GM18520 (cell line): ENCODE results near the gene CIC.

ENCODE experiments used
- ATAC-seq: cut with Tn5 transposase; IDR thresholded peaks from one replicate; pipeline ENCODE4 v1.9.1; 2021; ENCODE audit not compliant: unreplicated experiment

CIC gene

DNA sequence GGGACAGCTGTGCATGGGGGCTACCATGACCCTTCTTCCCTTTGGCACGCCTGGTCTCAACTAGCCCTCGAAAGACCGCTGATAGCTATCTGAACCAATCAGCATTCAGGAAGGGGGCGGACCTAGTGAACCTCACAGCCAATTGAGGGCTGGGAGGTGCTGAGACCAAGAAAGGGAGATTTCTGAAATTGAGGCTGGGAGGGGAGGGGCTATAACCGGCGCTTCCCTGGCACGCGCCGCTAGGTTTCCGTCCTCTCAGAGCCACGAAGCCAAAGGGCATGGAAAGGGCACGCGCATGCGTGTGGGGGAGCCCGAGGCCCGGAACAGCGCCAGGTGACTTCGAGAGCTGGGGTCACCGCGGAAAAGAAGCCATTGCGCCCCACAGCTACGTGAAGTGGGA lies 37.6 kb downstream of the CIC start:
- no peak for ATAC-seq

- ATAC-seq = no peak
Measured at GRCh38 chr19:42309686-42310085, 40.6 kb downstream of the CIC start.

DNA sequence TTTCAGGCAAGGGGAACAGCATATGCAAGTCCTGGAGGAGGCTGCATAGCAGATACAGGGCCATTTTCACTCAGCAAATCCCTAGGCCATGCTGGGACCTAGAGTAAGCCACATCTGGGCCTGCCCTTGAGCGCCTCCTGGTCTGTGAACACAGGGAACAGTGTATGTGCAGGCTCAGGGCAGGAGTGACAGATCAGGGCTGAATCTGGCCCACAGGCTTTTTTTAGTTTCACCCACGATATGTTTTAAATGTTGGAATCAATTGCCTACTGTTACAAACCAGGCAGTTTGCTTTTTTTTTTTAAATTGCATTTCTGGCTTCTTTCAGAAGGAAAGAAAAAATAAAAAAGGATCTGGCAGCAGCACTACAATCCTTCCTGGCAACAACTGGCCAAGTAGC lies 42.6 kb downstream of the CIC start:
- no peak for ATAC-seq

DNA sequence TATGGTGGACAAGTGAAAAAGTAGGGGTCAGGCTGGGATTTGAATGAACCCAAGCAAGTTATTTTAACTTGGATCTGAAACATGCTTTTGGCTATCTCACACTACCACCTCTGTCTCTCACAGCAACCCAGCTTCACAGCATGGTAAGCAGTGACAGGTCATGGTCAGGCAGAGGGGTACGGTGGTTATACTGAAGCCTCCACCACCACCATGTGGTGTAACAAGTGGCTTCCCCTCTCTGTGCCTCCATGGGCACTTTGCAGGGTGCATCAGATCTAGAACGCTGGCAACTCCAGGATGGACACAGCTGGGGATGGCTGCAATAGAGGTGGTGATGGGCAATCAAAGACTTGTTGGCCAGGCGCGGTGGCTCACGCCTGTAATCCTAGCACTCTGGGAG lies 43.3 kb downstream of the CIC start:
- ATAC-seq = no peak

DNA sequence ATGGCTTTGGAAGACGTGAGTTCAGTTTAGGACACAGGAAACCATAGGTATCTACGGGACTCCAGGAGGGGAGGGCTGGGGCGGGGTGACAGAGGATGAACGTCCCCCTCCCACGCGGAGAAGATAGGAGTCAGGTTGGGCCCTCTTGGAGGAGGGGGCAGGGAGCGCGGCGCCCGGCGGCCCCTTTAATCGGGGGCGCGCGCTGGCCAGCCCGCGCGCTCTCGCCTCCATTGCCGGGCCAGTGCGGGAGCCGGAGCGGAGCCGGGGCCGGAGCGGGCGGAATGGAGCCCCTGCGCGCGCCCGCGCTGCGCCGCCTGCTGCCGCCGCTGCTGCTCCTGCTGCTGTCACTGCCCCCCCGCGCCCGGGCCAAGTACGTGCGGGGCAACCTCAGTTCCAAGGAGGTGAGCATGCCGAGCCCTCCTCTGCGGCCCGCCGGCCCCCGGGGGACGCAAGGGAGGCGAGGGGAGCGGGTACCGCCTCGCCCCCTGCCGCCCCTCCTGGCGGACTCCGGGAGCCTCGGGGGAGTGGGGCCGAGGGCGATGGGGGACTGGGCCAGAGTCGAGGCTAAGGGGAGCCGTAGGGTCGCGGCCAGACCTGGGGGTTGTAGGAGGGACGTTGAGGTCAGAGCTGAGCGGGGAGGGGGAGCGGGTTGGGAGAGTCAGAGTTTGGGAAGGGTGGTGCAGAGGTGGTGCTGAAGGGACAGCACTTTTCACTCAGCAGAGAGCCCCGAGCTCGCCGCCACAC lies 44.2 kb downstream of the CIC start, which contains the start of gene TMEM145:
Gene TMEM145, plus strand, starts transcription at position 214 of the 744 bp plus-strand sequence. Its CDS starts 68 bp downstream, at position 282.
- no peak for ATAC-seq

DNA sequence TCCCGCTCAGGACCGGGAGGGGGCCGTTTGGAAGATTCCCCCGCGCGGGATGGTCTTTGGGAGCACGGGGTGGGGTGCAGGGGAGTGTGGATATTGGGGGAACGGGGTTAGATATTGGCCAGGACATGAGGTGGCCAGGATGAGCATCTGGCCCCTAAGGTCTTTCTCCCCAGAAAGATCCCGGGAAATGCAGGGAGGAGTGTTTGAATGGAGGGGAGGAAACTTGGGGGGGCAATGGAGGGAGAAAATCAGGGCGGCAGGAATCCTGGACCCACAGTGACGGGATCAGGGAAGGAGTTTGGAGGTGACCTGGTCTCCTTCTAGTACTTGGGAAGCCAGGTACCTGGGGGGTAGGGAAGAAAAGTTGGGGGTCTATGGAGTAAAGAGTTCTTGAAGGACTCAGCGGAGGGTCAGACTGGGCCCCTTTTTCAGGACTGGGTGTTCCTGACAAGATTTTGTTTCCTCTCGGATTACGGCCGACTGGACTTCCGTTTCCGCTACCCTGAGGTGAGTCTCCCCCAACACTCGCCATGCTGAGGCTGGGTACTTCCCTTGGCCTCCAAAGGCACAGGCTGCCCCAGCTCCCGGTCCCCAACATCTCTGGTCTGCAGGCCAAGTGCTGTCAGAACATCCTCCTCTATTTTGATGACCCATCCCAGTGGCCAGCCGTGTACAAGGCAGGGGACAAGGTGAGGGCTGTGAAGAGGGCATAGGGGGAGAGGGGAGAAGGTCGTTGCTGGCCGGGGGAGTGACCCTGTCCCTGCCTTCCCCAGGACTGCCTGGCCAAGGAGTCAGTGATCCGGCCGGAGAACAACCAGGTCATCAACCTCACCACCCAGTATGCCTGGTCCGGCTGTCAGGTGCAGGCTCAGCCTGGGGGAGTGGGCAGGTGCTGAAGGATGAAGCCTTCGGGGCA lies 45.0 kb downstream of the CIC start:
- ATAC-seq = no peak

DNA sequence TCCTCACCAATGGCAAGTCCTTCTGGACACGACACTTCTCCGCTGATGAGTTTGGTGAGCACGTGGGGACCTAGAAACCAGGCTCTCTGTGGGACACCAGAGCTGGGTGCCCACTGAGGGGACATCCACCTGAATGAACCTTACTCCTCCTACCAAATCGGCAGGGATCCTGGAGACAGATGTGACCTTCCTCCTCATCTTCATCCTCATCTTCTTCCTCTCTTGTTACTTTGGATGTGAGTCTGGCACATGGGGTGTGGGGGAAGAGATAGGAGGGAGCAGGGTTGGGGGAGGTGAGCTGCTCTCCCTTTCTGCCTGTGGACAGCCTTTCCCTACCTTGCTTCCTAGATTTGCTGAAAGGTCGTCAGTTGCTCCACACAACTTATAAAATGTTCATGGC lies 46.0 kb downstream of the CIC start:
- ATAC-seq = no peak

DNA sequence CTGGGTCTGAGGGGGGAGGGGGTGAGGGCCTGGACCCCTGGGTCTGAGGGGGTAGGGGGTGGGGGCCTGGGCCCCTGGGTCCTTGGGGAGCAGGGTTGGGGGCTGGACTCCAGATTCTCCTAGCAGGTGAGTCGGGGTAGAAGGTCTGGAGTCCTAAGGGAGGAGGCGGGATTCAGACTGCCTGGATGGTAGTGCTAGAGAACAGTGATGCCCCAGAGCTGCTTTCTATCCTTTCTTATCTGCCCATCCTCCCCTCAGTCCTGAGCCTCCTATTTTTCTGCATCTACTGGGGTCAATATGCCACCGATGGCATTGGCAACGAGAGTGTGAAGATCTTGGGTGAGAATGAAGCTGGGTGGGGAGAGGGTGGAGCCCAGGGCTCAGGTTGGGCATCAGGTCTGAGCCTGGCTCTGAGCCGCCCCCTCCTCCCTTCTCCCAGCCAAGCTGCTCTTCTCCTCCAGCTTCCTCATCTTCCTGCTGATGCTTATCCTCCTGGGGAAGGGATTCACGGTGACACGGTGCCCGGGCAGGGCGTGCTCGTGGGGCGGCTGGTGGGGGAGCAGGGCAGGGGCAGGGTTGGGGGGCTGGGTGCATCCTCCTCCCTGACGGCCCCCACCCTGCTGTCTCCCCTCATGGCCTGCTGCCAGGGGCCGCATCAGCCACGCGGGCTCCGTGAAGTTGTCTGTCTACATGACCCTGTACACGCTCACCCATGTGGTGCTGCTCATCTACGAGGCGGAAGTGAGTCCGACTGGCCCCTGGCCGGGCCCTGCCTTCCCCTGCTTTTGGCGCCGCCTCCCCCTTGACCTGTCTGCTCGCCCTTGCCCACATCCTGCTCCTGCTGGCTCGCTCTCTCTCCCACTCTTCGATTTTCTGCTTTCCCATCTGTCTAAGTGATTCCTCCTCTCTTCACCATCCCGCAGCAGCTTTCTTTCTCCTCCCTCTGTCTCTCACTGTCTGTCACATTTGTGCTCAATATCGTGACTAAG lies 47.5 kb downstream of the CIC start:
- ATAC-seq = no peak

GRCh38 chr19:42317535-42317934 lies 48.5 kb downstream of the CIC start:
- ATAC-seq = no peak

GRCh38 chr19:42322305-42322704 lies 53.3 kb downstream of the CIC start:
- ATAC-seq = no peak

- ATAC-seq = no peak
Measured at GRCh38 chr19:42323473-42323851, 54.4 kb downstream of the CIC start.

GRCh38 chr19:42323852-42324654 lies 55.0 kb downstream of the CIC start:
- no peak for ATAC-seq

DNA sequence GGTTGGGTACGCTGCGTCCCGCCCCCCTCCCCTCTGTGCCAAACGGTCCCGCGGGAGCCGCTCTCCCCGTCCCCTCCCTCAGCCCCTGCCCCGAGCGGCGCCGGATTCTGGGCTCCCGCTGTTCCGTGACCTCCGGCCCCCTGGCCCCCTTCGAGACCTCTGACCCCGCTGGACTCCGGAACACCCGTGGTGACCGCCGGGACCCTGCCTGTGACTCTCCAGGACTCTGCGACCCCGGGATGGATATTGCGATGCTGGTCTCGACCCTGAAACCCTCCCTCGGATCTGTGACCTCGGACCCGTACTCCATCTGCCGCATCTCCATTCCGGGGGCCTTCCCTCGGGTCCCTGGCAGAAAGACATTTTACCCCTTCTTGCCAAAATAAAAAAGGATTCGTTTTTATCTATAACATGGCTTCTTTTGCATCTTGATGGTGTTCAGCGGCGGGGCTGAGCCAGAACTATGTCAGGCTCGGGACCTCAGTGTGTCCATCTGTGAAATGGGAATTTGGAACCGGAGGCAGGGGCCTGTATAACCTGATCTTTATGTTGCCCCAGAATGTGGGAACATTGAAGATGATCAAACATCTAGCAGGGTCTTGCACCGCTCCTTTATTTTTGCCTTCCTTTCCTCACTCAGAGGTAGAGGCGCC lies 55.7 kb downstream of the CIC start:
- no peak for ATAC-seq

GRCh38 chr19:42325308-42325895 lies 56.4 kb downstream of the CIC start, which contains the start of gene MEGF8:
Gene MEGF8, plus strand, starts transcription at chr19:42325635. Its CDS starts 609 bp downstream, at chr19:42326244.
- ATAC-seq = peak; percentile 96

- no peak for ATAC-seq
Measured at GRCh38 chr19:42325896-42326771, 57.1 kb downstream of the CIC start.

DNA sequence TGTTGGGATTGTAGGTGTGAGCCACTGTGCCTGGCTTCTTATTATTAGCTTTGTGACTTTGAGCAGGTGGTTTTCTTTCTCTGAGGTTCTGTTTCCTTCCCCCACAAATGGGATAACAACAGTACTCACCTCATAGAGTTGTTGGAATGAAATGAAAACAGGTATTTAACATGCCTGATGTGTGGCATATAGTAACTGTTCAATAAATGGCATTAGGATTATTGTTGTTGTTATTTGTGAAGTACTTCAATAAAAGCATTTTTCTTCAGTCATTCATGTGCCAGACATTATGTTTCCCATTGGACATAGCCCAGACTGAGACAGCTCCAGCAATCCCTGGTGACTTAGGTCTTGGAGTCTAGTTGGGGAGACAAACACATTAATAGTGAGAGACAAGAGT lies 57.9 kb downstream of the CIC start:
- no peak for ATAC-seq

GRCh38 chr19:42327381-42327780 lies 58.3 kb downstream of the CIC start:
- no peak for ATAC-seq

DNA sequence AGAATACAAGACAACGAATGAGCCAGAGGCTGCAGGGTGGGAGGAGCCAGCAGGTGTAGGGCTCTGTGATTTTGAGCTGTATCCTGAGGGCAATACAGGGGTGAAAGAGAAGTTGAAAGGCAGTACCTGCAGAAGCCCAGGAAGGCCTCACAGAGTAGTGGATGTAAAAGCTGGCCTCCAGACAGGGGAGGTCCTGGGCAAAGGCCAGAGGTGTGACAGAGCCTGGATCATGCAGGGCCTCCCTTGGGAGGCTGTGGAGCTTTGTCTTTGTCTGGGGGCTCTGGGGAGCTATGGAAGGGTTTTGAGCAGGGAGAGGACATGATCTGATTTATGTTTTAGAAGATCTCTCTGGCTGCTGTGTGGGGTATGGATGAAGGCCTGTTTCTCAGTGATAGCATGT lies 59.1 kb downstream of the CIC start:
- no peak for ATAC-seq
